ENCODE data around the gene SPAAR.
A peak's percentile ranks its signal among the peaks of the same experiment; 100 is the strongest.
"Not testable (repeated sequence)": the region's sequence is repeated elsewhere in the genome, so short reads cannot be mapped to it uniquely, and the experiment has no call there.

The SPAAR gene

DNA sequence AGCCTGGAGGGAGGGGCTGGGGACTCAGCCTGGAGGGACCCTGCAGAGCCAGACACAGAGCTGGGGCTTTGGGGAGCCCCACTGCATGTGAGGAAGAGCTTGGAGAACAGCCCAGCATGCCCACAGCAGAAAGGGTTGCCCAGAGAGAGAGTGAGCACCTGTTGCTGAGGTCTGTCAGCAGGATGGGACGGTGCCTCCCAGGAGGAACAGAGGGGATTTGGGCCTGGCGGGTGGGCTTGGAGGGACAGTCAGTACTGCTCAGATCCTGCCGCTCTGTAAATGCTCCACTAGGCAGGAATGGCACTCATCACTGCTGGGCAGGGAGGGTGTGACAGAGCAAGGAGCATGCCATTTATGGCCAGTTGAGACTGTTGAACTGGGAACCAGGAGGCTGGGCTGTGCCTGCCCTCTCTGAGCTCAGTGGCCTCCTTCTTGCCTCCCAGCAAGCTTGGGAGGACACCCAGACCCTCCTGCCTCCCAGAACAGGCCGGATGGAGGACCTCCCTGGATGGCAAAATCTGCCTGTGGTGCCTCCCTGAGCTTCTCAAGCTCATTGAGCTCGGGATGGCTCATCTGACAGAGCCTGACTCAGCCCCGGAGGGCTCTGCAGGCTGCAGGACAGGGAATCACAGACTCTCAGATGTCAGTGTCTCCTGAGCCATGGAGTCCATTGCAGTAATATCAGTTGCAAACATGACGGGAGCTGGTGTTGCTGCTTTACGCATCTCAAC is 4.1 kb upstream of the SPAAR start:
- no peak for DNase-seq

DNA sequence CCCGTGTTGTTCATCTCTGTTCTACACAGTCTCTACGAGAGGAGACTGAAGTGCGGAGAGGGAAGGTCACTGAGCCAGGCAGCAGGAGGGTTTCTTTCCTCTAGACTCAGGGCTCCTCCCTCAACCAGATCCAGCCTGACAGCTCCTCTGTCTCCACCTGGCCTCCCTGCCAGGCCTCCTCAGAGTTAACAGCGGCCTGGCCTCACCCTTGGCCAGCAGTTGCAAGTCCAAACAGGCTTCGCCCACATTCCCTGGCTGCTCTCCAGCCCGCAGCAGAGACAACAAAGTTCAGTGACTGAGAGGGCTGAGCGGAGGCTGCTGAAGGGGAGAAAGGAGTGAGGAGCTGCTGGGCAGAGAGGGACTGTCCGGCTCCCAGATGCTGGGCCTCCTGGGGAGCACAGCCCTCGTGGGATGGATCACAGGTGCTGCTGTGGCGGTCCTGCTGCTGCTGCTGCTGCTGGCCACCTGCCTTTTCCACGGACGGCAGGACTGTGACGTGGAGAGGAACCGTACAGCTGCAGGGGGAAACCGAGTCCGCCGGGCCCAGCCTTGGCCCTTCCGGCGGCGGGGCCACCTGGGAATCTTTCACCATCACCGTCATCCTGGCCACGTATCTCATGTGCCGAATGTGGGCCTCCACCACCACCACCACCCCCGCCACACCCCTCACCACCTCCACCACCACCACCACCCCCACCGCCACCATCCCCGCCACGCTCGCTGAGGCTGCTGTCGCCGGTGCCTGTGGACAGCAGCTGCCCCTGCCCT is 3.2 kb upstream of the SPAAR start, which contains the start of gene HRCT1:
TSS of gene HRCT1 (plus strand) at position 291 of the 768 bp plus-strand sequence. CDS start at position 377, 86 bp downstream.
- DNase-seq: no peak

DNA sequence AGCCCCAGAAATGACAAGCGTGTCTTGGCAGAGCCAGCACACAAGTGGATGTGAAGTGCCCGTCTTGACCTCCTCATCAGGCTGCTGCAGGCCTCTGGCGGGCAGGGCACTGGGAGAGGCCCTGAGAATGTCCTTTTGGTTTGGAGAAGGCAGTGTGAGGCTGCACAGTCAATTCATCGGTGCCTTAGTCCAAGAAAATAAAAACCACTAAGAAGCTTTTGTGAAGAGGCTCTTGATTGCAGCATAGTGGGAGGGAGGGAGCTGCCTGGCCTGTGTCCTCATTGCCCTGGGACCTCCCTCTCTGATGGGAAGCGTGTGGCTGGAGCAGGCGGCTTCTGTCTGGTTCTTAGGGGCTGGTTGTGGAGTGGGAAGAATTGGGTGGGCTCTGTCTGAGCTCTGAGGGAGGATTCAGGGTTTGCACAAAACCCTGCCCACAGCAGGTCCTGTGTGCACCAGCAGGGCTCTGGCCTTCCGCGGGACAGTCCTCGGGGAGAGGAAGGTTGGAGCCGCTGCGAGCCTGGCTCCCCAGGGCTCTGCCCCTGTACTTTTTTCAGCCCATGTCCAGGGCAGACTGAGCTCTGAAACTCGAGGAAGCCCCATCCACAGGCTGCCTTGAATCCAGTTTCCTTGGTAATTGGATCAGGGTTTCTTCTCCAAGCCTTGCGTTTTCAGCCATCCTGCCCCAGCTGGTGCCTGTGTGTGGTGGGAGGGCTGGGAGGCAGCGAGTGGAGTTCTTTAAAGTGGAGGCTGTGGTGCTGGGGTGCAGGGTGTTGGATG is 2.2 kb upstream of the SPAAR start:
- DNase-seq: no peak

DNA sequence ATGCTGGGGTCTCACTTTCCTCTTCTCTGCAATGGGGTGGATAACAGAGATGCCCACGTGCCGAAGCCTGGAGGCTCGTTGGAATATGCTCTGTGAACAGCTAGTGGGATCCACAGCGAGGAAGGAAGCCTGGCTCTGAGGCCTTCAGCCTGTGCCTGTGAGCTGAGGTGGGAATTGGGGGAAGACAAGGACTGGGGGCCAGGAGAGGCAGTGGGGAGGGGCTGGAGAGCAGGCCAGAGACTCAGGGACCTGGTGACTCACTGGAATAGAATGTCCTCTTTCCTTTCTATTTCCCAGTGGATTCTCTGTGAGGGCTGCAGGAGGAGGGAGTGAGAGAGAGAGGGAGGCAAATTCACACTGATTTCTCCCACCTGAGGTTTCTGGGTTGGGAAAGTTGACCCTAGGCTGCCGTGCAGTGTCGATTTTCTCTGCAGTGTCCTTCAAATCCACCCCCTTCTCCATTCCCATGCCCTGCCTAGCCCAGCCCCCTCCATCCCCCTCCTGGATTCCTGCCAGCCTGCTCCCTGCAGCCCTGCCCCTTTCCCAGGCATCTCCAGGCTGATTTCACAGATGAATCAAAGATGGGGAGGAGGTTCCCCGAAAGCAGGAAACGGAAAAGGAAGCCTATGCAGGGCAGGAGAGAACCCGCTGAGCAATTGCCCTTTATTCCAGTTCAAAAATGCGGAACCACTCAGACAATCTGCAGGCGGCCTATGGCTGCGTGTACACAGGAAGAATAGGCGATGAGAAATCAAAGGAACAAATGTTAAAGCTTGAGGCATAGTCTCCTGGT is 1.4 kb upstream of the SPAAR start:
- peak; percentile 7 for DNase-seq

DNA sequence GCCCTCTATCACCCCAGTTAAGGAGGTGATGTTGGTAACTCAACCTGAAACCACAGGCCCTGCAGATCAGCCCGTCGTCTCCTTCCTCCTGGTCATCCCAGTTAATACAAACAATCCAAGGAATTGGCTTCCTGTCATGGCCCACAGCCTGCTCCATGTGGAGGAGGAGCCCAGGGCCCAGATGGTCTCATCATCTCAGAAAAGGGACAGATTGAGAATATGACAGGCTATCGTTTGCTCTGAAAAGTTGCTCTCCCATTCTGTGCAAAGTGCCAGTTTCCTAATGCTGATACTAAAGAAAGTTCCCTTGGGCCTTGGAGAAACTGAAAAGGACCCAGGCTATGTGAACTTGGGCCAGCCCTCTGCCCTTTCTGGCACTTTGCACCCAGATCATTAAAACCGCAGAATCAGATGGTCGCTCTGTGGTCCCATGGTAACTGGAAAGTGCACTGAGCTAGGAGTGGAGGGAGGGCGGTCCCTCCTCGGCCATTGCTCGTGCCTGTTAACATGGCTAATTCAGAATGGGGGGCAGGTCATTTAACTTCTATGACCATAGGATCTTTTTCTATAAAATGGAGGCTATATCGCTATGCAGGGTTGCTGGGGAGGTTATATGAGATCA is 675 bp upstream of the SPAAR start:
- no peak for DNase-seq

DNA sequence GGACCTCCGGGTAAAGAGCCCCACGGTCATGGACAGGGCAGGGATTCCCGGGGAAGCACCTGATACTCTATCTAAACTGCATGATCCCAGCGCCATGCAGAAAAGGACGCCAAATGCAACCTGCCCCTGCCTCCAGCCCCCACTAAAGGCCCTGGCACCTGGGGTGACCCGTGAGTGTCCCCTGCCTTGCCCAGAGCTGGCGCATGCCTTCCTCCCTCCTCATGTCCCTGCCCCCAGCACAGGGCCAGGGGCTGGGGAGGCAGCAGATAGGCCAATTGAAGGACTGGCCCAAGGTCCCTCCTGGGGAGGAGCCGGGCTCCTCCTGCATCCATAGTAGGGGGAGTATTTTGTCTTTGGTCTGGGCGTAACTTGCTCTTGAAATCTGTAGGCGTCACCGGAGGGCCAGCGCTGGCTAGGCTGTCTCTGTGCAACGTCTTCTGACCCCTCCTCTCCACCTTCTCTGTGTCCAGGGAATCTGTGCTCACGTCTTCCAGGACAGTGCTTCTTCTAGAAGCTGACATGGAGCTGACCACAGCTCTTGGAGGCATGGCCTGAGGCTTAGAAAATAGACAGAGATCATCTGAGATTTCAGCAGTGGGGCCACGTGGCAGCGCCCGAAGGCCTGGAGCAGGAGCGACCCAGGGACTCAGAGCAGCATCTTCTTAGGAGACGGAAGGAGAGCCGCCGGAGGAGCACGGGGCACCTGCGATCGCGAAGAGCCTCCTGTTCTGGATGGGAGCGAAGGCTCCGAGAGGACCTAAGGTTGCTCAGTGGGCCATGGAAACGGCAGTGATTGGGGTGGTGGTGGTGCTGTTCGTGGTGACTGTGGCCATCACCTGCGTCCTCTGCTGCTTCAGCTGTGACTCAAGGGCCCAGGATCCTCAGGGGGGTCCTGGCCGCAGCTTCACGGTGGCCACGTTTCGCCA is 660 bp downstream of the SPAAR start:
- DNase-seq: no peak

DNA sequence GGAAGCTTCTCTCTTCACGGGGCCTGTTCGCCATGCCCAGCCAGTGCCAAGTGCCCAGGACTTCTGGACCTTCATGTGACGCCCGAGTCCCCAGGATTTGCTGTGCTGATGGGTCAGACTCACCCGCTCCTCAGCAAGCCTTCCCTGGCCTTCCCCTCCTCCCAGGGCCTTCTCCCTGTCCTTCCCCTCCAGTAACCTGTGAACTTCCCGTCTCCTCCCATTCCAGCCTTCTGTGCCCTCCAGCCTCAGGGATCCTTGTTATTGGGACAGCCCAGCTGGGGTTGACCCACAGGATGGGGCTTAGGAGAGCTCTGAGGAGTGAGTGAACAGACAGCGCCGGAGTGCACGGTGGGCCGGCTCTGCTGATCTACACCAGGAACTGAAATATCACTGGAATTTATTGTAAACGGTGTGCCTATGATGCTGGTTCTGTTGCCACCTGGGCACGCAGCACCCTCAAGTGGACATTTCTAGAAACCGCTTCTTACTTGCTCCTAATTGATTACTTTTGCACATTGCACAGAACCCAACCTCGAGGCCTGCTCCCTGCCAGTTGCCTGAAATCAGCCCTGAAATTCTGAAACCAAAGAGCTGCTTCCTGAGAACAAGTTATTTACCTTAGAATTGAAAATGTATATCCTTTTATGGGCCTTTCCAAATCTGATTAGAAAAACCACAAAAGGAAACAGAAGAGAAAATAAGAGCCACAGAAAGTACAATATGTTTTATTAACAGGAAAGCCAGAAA is 1.5 kb downstream of the SPAAR start:
- DNase-seq: peak; percentile 70

DNA sequence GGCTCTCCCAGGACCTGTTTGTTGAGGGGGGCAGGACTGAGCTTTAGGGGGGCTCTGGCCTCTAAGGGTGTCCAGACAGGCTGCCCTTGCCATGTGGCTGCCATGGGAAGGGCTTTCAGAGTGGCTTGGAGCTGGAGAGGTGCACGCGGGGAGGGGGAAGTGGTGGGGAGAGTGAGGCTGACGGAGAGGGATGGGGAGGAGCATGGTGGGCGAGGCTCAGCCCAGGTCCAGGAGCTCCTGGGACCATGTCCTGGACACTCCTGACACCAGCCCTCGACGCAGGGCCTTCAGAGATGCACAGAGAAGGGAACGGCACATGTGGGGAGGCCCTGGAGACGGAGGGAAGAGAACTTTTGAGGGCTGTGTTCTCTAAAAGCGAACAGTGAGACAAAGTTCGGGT is 2.4 kb downstream of the SPAAR start:
- DNase-seq: no peak

DNA sequence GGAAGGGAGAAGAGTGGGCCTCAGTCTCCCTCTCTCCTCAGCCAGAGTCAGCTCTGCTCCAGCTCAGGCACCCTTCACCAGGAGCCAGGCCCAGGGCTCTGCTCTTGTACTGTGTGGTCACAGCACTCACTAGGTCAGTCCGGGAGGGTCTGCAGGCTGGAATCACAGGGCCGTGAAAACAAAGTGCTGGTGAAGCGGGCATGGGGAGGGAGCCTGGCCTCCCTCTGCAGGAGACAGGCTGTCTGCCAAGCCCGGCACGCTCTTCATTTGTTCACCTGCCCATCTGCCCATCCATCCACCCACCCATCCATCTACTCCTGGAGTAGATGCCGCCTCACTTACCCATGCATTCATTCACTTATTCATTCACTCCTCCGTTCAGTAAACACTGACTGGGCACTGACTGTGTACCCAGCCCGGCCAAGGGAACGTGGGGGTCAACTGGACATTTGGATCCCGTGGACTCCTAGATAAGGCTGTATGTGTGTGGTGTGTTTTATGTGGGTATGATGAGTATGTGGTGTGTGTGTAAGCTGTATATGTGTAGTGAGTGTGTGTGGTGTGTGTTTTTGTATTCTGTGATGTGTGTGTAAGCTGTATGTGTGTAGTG is 3.6 kb downstream of the SPAAR start:
- no peak for DNase-seq

DNA sequence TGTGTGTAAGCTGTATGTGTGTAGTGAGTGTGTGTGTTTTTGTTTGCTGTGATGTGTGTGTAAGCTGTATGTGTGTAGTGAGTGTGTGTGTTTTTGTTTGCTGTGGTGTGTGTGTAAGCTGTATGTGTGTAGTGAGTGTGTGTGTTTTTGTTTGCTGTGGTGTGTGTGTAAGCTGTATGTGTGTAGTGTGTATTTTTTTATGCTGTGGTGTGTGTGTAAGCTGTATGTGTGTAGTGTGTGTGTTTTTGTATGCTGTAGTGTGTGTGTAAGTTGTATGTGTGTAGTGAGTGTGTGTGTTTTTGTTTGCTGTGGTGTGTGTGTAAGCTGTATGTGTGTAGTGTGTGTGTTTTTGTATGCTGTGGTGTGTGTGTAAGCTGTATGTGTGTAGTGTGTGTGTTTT is 4.1 kb downstream of the SPAAR start:
- DNase-seq: not testable (repeated sequence)

DNA sequence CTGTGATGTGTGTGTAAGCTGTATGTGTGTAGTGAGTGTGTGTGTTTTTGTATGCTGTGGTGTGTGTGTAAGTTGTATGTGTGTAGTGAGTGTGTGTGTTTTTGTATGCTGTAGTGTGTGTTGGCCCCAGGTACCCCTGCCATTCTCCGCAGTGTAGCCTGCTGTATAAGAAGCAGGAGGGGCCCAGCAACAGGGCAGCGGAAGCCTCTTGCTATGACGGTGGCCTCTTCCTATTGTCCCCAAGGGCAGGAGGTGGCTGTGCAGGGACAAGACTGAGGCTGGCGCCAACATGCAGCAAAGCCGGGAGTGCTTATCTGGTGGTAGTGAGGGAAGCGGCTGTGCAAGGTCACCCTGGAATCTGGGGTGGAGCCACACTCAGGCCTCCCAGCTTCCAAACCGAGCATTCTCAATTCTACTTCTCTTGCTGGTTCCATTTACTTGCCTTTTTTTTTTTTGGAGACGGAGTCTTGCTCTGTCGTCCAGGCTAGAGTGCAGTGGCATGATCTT is 5.1 kb downstream of the SPAAR start:
- DNase-seq: peak; percentile 41

DNA sequence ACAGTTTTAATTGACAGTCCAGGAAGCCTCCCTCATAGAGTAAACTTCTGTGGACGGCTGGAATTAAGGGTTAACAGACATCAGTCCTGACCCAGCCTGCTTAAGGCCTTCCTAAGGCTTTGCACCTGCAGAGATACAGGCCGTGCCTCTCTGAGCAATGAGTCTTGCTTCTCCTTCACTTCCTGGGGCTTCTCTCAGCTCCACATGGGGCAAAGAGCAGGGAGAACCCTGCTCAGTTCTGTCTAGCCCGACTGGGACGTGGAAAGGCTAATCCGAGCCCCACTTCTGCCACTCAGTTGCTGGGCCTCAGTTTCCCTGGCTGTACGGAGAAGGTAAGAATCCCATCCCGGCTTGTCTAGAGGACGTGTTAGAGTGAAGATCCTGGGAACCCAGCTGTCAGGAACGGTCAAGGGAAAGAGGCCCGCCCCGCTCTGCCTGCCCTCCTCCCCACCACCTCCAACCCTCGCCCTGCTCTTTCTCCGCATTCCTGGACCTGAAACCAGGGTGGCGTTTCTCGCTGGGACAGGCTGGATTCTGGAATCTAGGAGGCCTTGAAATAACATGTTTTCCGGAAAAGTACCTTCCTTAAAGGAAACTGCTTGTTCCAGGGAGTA is 6.5 kb downstream of the SPAAR start:
- DNase-seq: no peak

DNA sequence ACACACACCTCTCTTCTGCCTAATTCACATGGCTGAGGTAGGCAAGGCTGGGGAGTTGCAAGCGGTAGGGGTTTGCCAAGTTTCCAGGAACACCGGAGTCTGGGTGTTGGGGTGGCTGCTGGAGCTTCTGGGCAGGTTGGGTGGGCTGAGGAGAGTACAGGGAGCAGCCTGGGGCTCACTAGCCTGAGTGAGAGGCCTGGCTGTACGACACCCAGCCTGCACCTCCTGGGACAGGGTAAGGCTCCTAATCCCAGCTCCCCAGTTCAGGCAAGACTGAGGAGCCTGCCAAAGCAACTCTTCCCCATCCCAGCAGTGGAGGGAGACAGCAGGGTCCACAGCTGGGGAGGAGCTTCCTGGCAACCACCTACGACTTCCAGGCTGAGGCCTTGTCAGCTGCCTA is 8.0 kb downstream of the SPAAR start:
- DNase-seq: no peak

DNA sequence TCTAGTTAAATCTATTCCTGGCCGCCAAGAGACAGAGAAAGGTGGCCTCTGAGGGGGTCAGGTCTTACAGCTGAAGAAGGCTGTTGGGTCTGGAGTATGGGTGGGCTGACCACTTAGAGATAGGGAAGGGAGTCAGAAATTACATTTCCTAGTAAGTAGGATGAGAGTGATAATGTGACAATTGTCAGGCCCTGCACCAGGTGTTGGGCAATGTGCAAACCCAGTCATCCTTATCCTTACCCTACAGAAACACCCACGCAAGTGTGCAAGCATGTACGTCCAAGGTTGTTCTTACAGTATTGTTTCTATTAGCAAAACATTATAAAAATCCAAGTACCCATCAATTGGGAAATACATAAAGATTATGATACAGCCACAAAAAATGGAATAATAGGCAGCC is 9.5 kb downstream of the SPAAR start:
- DNase-seq: no peak

DNA sequence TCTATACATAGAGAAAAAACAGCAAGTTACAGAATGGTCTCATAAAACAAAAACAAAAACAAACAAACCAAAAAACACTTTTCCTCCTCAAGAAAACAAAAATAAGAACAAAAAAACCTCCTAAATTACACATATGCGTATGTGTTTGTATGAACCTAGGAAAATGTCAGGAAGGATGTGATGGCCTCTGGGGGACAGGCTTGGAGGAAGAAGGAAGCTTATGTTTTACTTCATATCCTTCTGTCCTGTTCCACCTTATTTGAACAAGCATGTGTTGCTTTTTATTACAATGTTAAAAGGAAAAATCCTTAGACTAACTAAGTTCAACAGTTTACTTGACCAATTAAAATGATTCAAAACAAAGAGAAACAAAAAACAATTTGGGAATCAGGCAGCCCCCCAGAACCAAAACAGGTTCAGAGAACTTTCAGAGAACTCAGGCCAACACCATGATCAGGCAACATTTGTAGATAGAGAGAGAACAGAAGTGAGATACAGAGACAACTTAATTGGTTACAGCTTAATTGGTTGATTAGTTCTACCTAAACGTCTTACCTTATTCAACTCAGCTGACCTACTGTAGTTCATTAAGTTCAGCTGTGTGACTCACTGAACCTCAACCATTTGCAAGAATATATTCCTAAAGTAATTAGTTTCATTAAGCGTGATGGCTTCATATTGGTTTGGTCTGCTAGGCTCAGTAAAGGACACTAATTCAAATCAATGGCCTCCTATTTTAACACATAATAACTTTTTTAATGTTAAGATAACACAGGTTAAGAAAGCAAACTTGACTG is 10.1 kb downstream of the SPAAR start:
- no peak for DNase-seq

DNA sequence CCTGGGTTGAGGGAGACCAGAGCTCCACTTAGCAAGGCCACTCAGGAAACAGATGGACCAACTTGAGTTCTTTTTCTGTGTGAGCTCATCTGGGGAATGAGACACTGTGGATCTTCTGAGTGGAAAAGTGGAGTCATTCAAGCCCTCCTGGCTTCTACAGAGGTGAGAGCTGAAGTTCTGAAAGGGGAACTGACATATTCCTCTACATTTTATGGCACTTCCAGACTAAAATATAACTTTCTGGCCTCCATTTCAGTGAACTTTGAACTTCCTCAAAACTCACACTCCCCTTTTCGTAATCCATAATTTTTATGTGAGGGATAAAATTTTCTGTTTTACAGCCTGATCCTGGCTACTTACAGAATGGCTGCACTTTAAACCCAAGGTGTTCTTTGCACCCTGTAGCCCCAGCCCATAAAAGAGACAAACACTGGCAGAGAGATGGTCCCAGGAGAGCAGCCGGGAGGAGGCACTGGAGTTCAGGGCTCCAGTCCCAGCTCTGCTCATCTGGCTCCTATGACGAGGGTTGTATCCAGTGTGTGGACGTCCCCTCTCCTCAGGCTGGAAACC is 10.8 kb downstream of the SPAAR start:
- no peak for DNase-seq

DNA sequence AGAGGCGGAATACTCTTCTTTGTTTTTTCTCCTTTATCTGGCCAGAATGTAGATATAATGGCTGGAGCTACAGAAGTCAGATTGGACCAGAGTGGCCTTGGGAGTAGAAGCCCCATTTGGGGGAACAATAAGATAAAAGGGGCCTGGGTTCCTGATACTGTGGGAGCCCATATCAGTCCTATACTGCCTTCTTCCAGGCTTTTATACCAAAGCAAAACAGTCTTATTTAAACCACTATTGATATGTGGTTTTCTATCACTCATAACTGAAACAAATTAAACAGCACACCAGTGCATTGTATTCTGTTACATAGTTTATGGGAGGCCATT is 14.3 kb downstream of the SPAAR start:
- DNase-seq: no peak
